HepG2 (cell line): Measurements from ENCODE around the gene PIBF1. TPM values are rescaled to one million over a fixed set of nuclear protein-coding genes. Genes with fewer than 3 reads are reported as not detected.

ENCODE experiments used
- ATAC-seq: fragments of 200-7000 bp; cut with Tn5 transposase; 3 replicates; pipeline ENCODE4 v1.9.1; 2020; ENCODE audit warnings: mild to moderate bottlenecking, moderate library complexity
- BruUV-seq: library from RNA; stranded (reverse); fragments of 400-500 nt; replicated peaks from 2 replicates; lab custom pipeline; 2021; lab: Mats Ljungman, UMichigan
- CTCF ChIA-PET: fragments of 300-600 bp; formaldehyde crosslinking; extraction: SDS; loops from one replicate; lab custom pipeline; 2021; ENCODE audit warnings: low total read pairs, inconsistent platforms, low intra/inter-chr PET ratio; lab: Yijun Ruan, JAX
- POLR2A ChIA-PET: fragments of 350-600 bp; sonication (Branson Sonifier 250); formaldehyde crosslinking; loops from one replicate; lab custom pipeline; 2020; ENCODE audit warnings: antibody characterized with exemption, inconsistent platforms; lab: Yijun Ruan, JAX
- DNase-seq: peaks from one replicate; pipeline ENCODE4 v3.0.0-alpha.2; 2015; ENCODE audit warnings: low spot score
- FAIRE-seq: peaks from 3 replicates; lab custom pipeline; 2011; peaks lifted over from hg19 to GRCh38; lab: Jason Lieb, UNC
- H2AFZ ChIP-seq: one replicate; pipeline ENCODE4 v1.6.1; 2011; ENCODE audit warnings: low read length, inconsistent platforms
- H3K27ac ChIP-seq: fragments of 300-600 bp; 3 replicates; pipeline ENCODE4 v1.8.0; 2011; ENCODE audit warnings: mixed run types, mild to moderate bottlenecking, mixed read lengths, low read length, inconsistent platforms; ENCODE audit not compliant: insufficient read depth; ENCODE audit errors: extremely low read length
- H3K27me3 ChIP-seq, 2 experiments: fragments of 200-600 bp in 1 of 2; 2 replicates in 1 of 2; 3 replicates in 1 of 2; pipeline versions ENCODE4 v1.6.0 to v1.8.0; 2011; ENCODE audit warnings: low read length in 2 of 2, mild to moderate bottlenecking in 2 of 2, moderate library complexity in 2 of 2, inconsistent platforms in 1 of 2; ENCODE audit not compliant: insufficient read depth in 2 of 2, control insufficient read depth in 1 of 2
- H3K36me3 ChIP-seq, 2 experiments: fragments of 200-600 bp in 1 of 2; replicated peaks in 1 of 2; 2 replicates in 1 of 2; 3 replicates in 1 of 2; pipeline versions ENCODE4 v1.5.1 to v1.8.0; 2011; ENCODE audit warnings: low read length in 2 of 2, inconsistent platforms in 1 of 2; ENCODE audit not compliant: insufficient read depth in 2 of 2, control insufficient read depth in 1 of 2
- H3K4me1 ChIP-seq: 2 replicates; pipeline ENCODE4 v1.5.1; 2012; ENCODE audit warnings: low read length, inconsistent platforms; ENCODE audit not compliant: insufficient read depth
- H3K4me2 ChIP-seq: 2 replicates; pipeline ENCODE4 v1.6.0; 2011; ENCODE audit warnings: low read depth, low read length, inconsistent platforms
- H3K4me3 ChIP-seq, 3 experiments: fragments of 200-600 bp in 1 of 3; sonication (generic), shearing (Covaris generic) in 1 of 3; replicated peaks in 1 of 3; 2 replicates each; pipeline ENCODE4 v1.5.1; 2011 to 2016; ENCODE audit warnings: low read length in 3 of 3, inconsistent platforms in 2 of 3, low read depth in 2 of 3, mild to moderate bottlenecking in 2 of 3, control low read depth in 1 of 3, mixed read lengths in 1 of 3; ENCODE audit not compliant: insufficient read depth in 1 of 3
- H3K79me2 ChIP-seq: one replicate; pipeline ENCODE4 v1.6.1; 2011; ENCODE audit warnings: low read length, inconsistent platforms; ENCODE audit not compliant: insufficient read depth
- H3K9ac ChIP-seq: 2 replicates; pipeline ENCODE4 v1.6.0; 2011; ENCODE audit warnings: mild to moderate bottlenecking, low read depth, low read length, inconsistent platforms; ENCODE audit not compliant: insufficient read depth
- H3K9me3 ChIP-seq: 2 replicates; pipeline ENCODE4 v1.5.1; 2012; ENCODE audit warnings: mild to moderate bottlenecking, low read length
- H4K20me1 ChIP-seq: 2 replicates; pipeline ENCODE4 v1.6.0; 2011; ENCODE audit warnings: inconsistent platforms, mild to moderate bottlenecking, low read length, moderate library complexity; ENCODE audit not compliant: insufficient read depth
- CREM ChIP-seq, 2 experiments: sonication (generic) in 1 of 2; formaldehyde crosslinking in 1 of 2; IDR thresholded peaks; 2 replicates each; pipeline versions ENCODE4 v1.4.0 to v1.6.1; 2016 to 2020; ENCODE audit warnings: antibody characterized with exemption in 1 of 2, mild to moderate bottlenecking in 1 of 2, missing genetic modification reagents in 1 of 2
- ELF3 ChIP-seq: IDR thresholded peaks from 2 replicates; pipeline ENCODE4 v1.6.1; 2016; ENCODE audit warnings: missing genetic modification reagents, missing compliant biosample characterization
- FOXK1 ChIP-seq: sonication (generic); formaldehyde crosslinking; IDR thresholded peaks from 2 replicates; pipeline ENCODE4 v1.4.0; 2020; ENCODE audit warnings: low read depth, missing genetic modification reagents, borderline replicate concordance
- FOXP4 ChIP-seq: sonication (generic); formaldehyde crosslinking; IDR thresholded peaks from 2 replicates; pipeline ENCODE4 v1.4.0; 2020; ENCODE audit warnings: missing genetic modification reagents
- IRF2 ChIP-seq: IDR thresholded peaks from 2 replicates; pipeline ENCODE4 v1.6.1; 2018; ENCODE audit warnings: missing genetic modification reagents, missing compliant biosample characterization
- MAF1 ChIP-seq: sonication (generic); formaldehyde crosslinking; IDR thresholded peaks from 2 replicates; pipeline ENCODE4 v1.5.0; 2020; ENCODE audit warnings: missing genetic modification reagents, borderline replicate concordance
- MEF2D ChIP-seq: sonication (generic); formaldehyde crosslinking; IDR thresholded peaks from 2 replicates; pipeline ENCODE4 v1.5.1; 2020; ENCODE audit warnings: mild to moderate bottlenecking, missing genetic modification reagents
- PLSCR1 ChIP-seq: sonication (generic); formaldehyde crosslinking; IDR thresholded peaks from 2 replicates; pipeline ENCODE4 v1.5.0; 2020; ENCODE audit warnings: missing genetic modification reagents, mild to moderate bottlenecking, borderline replicate concordance
- RCOR2 ChIP-seq: IDR thresholded peaks from 2 replicates; pipeline ENCODE4 v1.6.1; 2016; ENCODE audit warnings: missing biosample characterization, missing genetic modification reagents
- RORA ChIP-seq: sonication (generic); formaldehyde crosslinking; IDR thresholded peaks from 2 replicates; pipeline ENCODE4 v1.5.0; 2020; ENCODE audit warnings: mild to moderate bottlenecking, missing genetic modification reagents, moderate library complexity
- SIX4 ChIP-seq: sonication (generic); formaldehyde crosslinking; IDR thresholded peaks from 2 replicates; pipeline ENCODE4 v1.4.0; 2020; ENCODE audit warnings: missing genetic modification reagents
- ZBTB43 ChIP-seq: sonication (generic); formaldehyde crosslinking; conservative IDR thresholded peaks from 2 replicates; pipeline ENCODE4 v1.4.0; 2020; ENCODE audit warnings: missing genetic modification reagents
- ZNF234 ChIP-seq: sonication (generic); formaldehyde crosslinking; conservative IDR thresholded peaks from 2 replicates; pipeline ENCODE4 v1.5.1; 2020; ENCODE audit warnings: mild to moderate bottlenecking, missing genetic modification reagents
- whole genome bisulfite sequencing: methylation state at CpG from one replicate; pipeline ENCODE4 v1.1.6; 2017; ENCODE audit warnings: low lambda C conversion rate; 5-methylcytosine and 5-hydroxymethylcytosine counted together
- in situ Hi-C: cut with HindIII; loops from 2 replicates; pipeline ENCODE4 v1.10.0; 2017; ENCODE audit warnings: low pct_unique_long_range_greater_than_20kb; ENCODE audit not compliant: extremely low pct_ligation_motif_present
- intact Hi-C: fragments of 100-400 bp; cut with micrococcal nuclease; formaldehyde crosslinking; loops from one replicate; pipeline ENCODE4 v1.10.0; 2022; ENCODE audit not compliant: unreplicated experiment
- polyA plus RNA-seq, 8 experiments: library from polyadenylated mRNA; depleted of rRNA in 3 of 8; stranded (reverse) in 7 of 8; unstranded in 1 of 8; fragments of >200 nt; fragmentation: Illumina TruSeq in 4 of 8; extraction: Trizol in 4 of 8; gene quantifications; 2 replicates each; pipeline versions ENCODE4 v1.2.1 to v1.2.3, GENCODE V29; 2011 to 2016; ENCODE audit warnings: low read depth in 4 of 8, missing spikeins in 1 of 8, mixed read lengths in 1 of 8; ENCODE audit not compliant: insufficient read depth in 1 of 8
- total RNA-seq, 5 experiments: library from RNA; depleted of rRNA; stranded (reverse); fragments of >200 nt; fragmentation: Illumina TruSeq; extraction: Trizol; gene quantifications; 2 replicates each; pipeline ENCODE4 v1.2.3, GENCODE V29; 2016; ENCODE audit warnings: low read depth in 1 of 5

Gene PIBF1
- total and polyA plus RNA-seq, 2 of the 13 experiments (the other 11 are each of a cell fraction or from before 2014, with no cell fraction given), result 4.2 to 15.8 TPM

- no peaks in the 10 kb centered on the region for H4K20me1 ChIP-seq
- H3K27me3 ChIP-seq, result no peaks in the 10 kb centered on the region
- intact Hi-C loops (no loop called here), in situ Hi-C loops (no loop called here)
- no peak for TF ChIP-seq MEF2D
- no peak for TF ChIP-seq PLSCR1 (CRISPR knock-in tag)
- TF ChIP-seq IRF2 (CRISPR knock-in tag), result no peak
- no peak for TF ChIP-seq SIX4 (CRISPR knock-in tag)
- TF ChIP-seq MAF1 (CRISPR knock-in tag), result no peak
- TF ChIP-seq ELF3 (CRISPR knock-in tag), result no peak
- TF ChIP-seq FOXP4 (CRISPR knock-in tag), result no peak
- no peak for TF ChIP-seq FOXK1 (CRISPR knock-in tag)
- no peak for TF ChIP-seq RORA (CRISPR knock-in tag)
- TF ChIP-seq ZBTB43 (CRISPR knock-in tag), result no peak
- TF ChIP-seq ZNF234 (CRISPR knock-in tag), result no peak
- TF ChIP-seq RCOR2 (CRISPR knock-in tag), result no peak
- TF ChIP-seq CREM (IDR thresholded peaks at IDR 0.05), result no peak
- no peak for TF ChIP-seq CREM (CRISPR knock-in tag; IDR thresholded peaks at IDR 0.05)
- no peak overlapping the region for H3K4me2 ChIP-seq
- no peaks in the 10 kb centered on the region for H3K79me2 ChIP-seq
- H2AFZ ChIP-seq, result no peak overlapping the region
- ChIA-PET CTCF (no interaction called here), POLR2A (no interaction called here)
- no peaks in the 10 kb centered on the region for H3K36me3 ChIP-seq
- no peak overlapping the region for H3K4me3 ChIP-seq
- FAIRE-seq (no peak), ATAC-seq (no peak), DNase-seq (no peak)
- no peak overlapping the region for H3K27ac ChIP-seq
- BruUV-seq, result no TSS peak
- WGBS, result 71% methylated on average over 2 of the region's 2 CpGs
- no peaks in the 10 kb centered on the region for H3K9me3 ChIP-seq
- H3K4me1 ChIP-seq, result peaks cover 1% of the 10 kb centered on the region
- H3K9ac ChIP-seq, result no peak overlapping the region
These were observed 253.0 kb downstream of the PIBF1 start for GRCh38 chr13:73034901-73035300.
